ENCODE measurements around the gene CHN2. TPM values are rescaled to one million over a fixed set of nuclear protein-coding genes. Genes with fewer than 3 reads are reported as not detected.

Gene CHN2
- total and polyA plus RNA-seq, 10 donors, result 4.2 to 52.0 (median 28.5) TPM

GRCh38 chr7:29415215-29415614, 220.6 kb downstream of the CHN2 start:
- H3K9me3 ChIP-seq, result no peaks in the 10 kb centered on the region
- no peak overlapping the region for H3K27ac ChIP-seq
- TF ChIP-seq POLR2AphosphoS5 (IDR thresholded peaks at IDR 0.05) (no peak), POLR2A (IDR thresholded peaks at IDR 0.05) (no peak), CTCF (IDR thresholded peaks at IDR 0.05 in 8 of 11, conservative IDR thresholded peaks at IDR 0.05 in 3 of 11) (no peak)
- no peaks in the 10 kb centered on the region for H3K36me3 ChIP-seq
- no peak for DNase-seq
- H3K4me1 ChIP-seq, result no peaks in the 10 kb centered on the region
- H3K27me3 ChIP-seq (replicated peaks in 1 of 7), result no peaks in the 10 kb centered on the region
- H3K4me3 ChIP-seq, result no peak overlapping the region
- intact Hi-C loops (cut with DNase I; ENCODE audit: low total_unique reads), result no loop called here
- 82 to 94% (median 85%) methylated on average over 5 of the region's 5 CpGs for whole genome bisulfite sequencing, 5 donors

GRCh38 chr7:29416276-29416937, 221.8 kb downstream of the CHN2 start:
- 86 to 96% (median 92%) methylated on average over 10 of the region's 10 CpGs for WGBS, 5 donors
- no peak for DNase-seq
- Histone ChIP-seq H3K36me3 (no peaks in the 10 kb centered on the region), H3K4me3 (no peak overlapping the region), H3K4me1 (no peaks in the 10 kb centered on the region), H3K9me3 (no peaks in the 10 kb centered on the region), H3K27ac (no peak overlapping the region), H3K27me3 (replicated peaks in 1 of 7) (no peaks in the 10 kb centered on the region)
- intact Hi-C loops (cut with DNase I; ENCODE audit: low total_unique reads), result no loop called here
- no peak for TF ChIP-seq POLR2A (IDR thresholded peaks at IDR 0.05)
- TF ChIP-seq CTCF (IDR thresholded peaks at IDR 0.05 in 8 of 11, conservative IDR thresholded peaks at IDR 0.05 in 3 of 11), result no peak
- TF ChIP-seq POLR2AphosphoS5 (IDR thresholded peaks at IDR 0.05), result no peak

GRCh38 chr7:29416938-29417305, 222.3 kb downstream of the CHN2 start:
- TF ChIP-seq POLR2AphosphoS5 (IDR thresholded peaks at IDR 0.05), result no peak
- TF ChIP-seq POLR2A (IDR thresholded peaks at IDR 0.05), result no peak
- TF ChIP-seq CTCF (IDR thresholded peaks at IDR 0.05 in 8 of 11, conservative IDR thresholded peaks at IDR 0.05 in 3 of 11), result no peak
- H3K27ac ChIP-seq, result no peak overlapping the region
- intact Hi-C loops (cut with DNase I; ENCODE audit: low total_unique reads), result no loop called here
- H3K4me3 ChIP-seq, result no peak overlapping the region
- H3K4me1 ChIP-seq, result no peaks in the 10 kb centered on the region
- H3K27me3 ChIP-seq (replicated peaks in 1 of 7), result no peaks in the 10 kb centered on the region
- H3K36me3 ChIP-seq, result no peaks in the 10 kb centered on the region
- DNase-seq, result no peak
- H3K9me3 ChIP-seq, result no peaks in the 10 kb centered on the region
- WGBS, 5 donors, result 93 to 98% (median 95%) methylated on average over 9 of the region's 9 CpGs

GRCh38 chr7:29418056-29418455, 223.5 kb downstream of the CHN2 start:
- H3K27me3 ChIP-seq (replicated peaks in 1 of 7), result no peaks in the 10 kb centered on the region
- DNase-seq, result no peak
- no peaks in the 10 kb centered on the region for H3K9me3 ChIP-seq
- 94 to 98% (median 97%) methylated on average over 12 of the region's 12 CpGs for WGBS, 5 donors
- H3K27ac ChIP-seq, result no peak overlapping the region
- H3K4me1 ChIP-seq, result no peaks in the 10 kb centered on the region
- no peaks in the 10 kb centered on the region for H3K36me3 ChIP-seq
- no peak overlapping the region for H3K4me3 ChIP-seq
- no peak for TF ChIP-seq POLR2A (IDR thresholded peaks at IDR 0.05)
- TF ChIP-seq CTCF (IDR thresholded peaks at IDR 0.05 in 8 of 11, conservative IDR thresholded peaks at IDR 0.05 in 3 of 11), result no peak
- no peak for TF ChIP-seq POLR2AphosphoS5 (IDR thresholded peaks at IDR 0.05)
- intact Hi-C loops (cut with DNase I; ENCODE audit: low total_unique reads), result no loop called here

All from spleen (tissue), 11 donors.